ENCODE measurements around the gene SPECC1. TPM values are rescaled to one million over a fixed set of nuclear protein-coding genes. Genes with fewer than 3 reads are reported as not detected.

Gene SPECC1
- total and polyA plus RNA-seq, 5 experiments from 2014 or later, result 1.8 to 4.7 (median 2.5) TPM

GRCh38 chr17:20206591-20206990 lies 197.4 kb downstream of the SPECC1 start:
- no peaks in the 10 kb centered on the region for H3K27me3 Mint-ChIP-seq
- no peak for DNase-seq
- no peaks in the 10 kb centered on the region for H3K36me3 Mint-ChIP-seq
- H3K27ac Mint-ChIP-seq, result peak overlapping the region in 5 of 10 donors; percentile 20 to 72 (median 35)
- POLR2A ChIA-PET, result no interaction called here
- no peak for ATAC-seq
- no peak overlapping the region for H3K4me3 Mint-ChIP-seq
- peaks cover 13 to 32% (median 27%) of the 10 kb centered on the region in 4 donors for H3K4me1 Mint-ChIP-seq
- H3K9me3 Mint-ChIP-seq, result no peaks in the 10 kb centered on the region

- DNase-seq (no peak), ATAC-seq (no peak)
- no peak overlapping the region for H3K4me3 Mint-ChIP-seq
- peaks cover 2 to 5% (median 3%) of the 10 kb centered on the region in 3 donors for H3K36me3 Mint-ChIP-seq
- no peaks in the 10 kb centered on the region for H3K27me3 Mint-ChIP-seq
- peaks cover 13 to 32% (median 27%) of the 10 kb centered on the region in 4 donors for H3K4me1 Mint-ChIP-seq
- peaks cover 0 to 4% (median 0%) of the 10 kb centered on the region in 9 donors for H3K9me3 Mint-ChIP-seq
- peak overlapping the region in 5 of 10 donors; percentile 20 to 72 (median 35) for H3K27ac Mint-ChIP-seq
- POLR2A ChIA-PET, result interaction anchor here (0.5 to 0.6 kb wide), 2 partner anchors 846 to 1069 kb away, joined by 3 read pairs; no protein-coding TSS in a partner anchor
Measured at GRCh38 chr17:20207262-20207985, 198.3 kb downstream of the SPECC1 start.

- DNase-seq (no peak), ATAC-seq (no peak)
- Mint-ChIP-seq H3K36me3 (peaks cover 2 to 5% (median 3%) of the 10 kb centered on the region in 3 donors), H3K4me1 (peaks cover 13 to 32% (median 25%) of the 10 kb centered on the region in 4 donors), H3K27me3 (no peaks in the 10 kb centered on the region), H3K4me3 (no peak overlapping the region), H3K27ac (no peak overlapping the region), H3K9me3 (peaks cover 0 to 5% (median 0%) of the 10 kb centered on the region in 9 donors)
- POLR2A ChIA-PET, result interaction anchor here (0.6 kb wide), 1 partner anchor 199 kb away, joined by 3 read pairs; no protein-coding TSS in a partner anchor
Measured at GRCh38 chr17:20208717-20209116, 199.6 kb downstream of the SPECC1 start.

- POLR2A ChIA-PET, result no interaction called here
- H3K4me3 Mint-ChIP-seq, result no peak overlapping the region
- peaks cover 0 to 5% (median 0%) of the 10 kb centered on the region in 9 donors for H3K9me3 Mint-ChIP-seq
- H3K4me1 Mint-ChIP-seq, result peaks cover 7 to 19% (median 17%) of the 10 kb centered on the region in 4 donors
- no peaks in the 10 kb centered on the region for H3K27me3 Mint-ChIP-seq
- H3K36me3 Mint-ChIP-seq, result peaks cover 2 to 5% (median 3%) of the 10 kb centered on the region in 3 donors
- DNase-seq, result no peak
- ATAC-seq, result no peak
- H3K27ac Mint-ChIP-seq, result no peak overlapping the region
Measured at GRCh38 chr17:20210180-20210579, 201.0 kb downstream of the SPECC1 start.

- Mint-ChIP-seq H3K4me3 (no peak overlapping the region), H3K36me3 (peaks cover 2 to 5% (median 3%) of the 10 kb centered on the region in 3 donors), H3K9me3 (peaks cover 0 to 5% (median 0%) of the 10 kb centered on the region in 9 donors), H3K27me3 (no peaks in the 10 kb centered on the region), H3K4me1 (peaks cover 3 to 15% (median 14%) of the 10 kb centered on the region in 4 donors), H3K27ac (no peak overlapping the region)
- POLR2A ChIA-PET, result no interaction called here
- DNase-seq (no peak), ATAC-seq (no peak)
Measured at GRCh38 chr17:20210614-20211013, 201.5 kb downstream of the SPECC1 start.

- Mint-ChIP-seq H3K27me3 (no peaks in the 10 kb centered on the region), H3K9me3 (peaks cover 0 to 5% (median 0%) of the 10 kb centered on the region in 9 donors), H3K4me3 (no peak overlapping the region), H3K27ac (no peak overlapping the region), H3K36me3 (peaks cover 2 to 5% (median 3%) of the 10 kb centered on the region in 3 donors), H3K4me1 (peaks cover 0 to 9% (median 7%) of the 10 kb centered on the region in 4 donors)
- ATAC-seq, result no peak
- POLR2A ChIA-PET, result no interaction called here
- no peak for DNase-seq
Measured at GRCh38 chr17:20211246-20211645, 202.1 kb downstream of the SPECC1 start.

GRCh38 chr17:20213449-20213848 lies 204.3 kb downstream of the SPECC1 start:
- ATAC-seq (no peak), DNase-seq (no peak)
- Mint-ChIP-seq H3K9me3 (peaks cover 0 to 5% (median 0%) of the 10 kb centered on the region in 9 donors), H3K27me3 (no peaks in the 10 kb centered on the region), H3K36me3 (peaks cover 2 to 5% (median 3%) of the 10 kb centered on the region in 3 donors), H3K4me1 (no peaks in the 10 kb centered on the region), H3K4me3 (no peak overlapping the region), H3K27ac (peak overlapping the region in 1 of 10 donors; percentile 51)
- POLR2A ChIA-PET, result no interaction called here

GRCh38 chr17:20214794-20215193 lies 205.6 kb downstream of the SPECC1 start:
- Mint-ChIP-seq H3K36me3 (peaks cover 2 to 5% (median 3%) of the 10 kb centered on the region in 3 donors), H3K4me3 (no peak overlapping the region), H3K27me3 (no peaks in the 10 kb centered on the region), H3K9me3 (peaks cover 0 to 5% (median 0%) of the 10 kb centered on the region in 9 donors), H3K27ac (no peak overlapping the region), H3K4me1 (no peaks in the 10 kb centered on the region)
- POLR2A ChIA-PET, result no interaction called here
- DNase-seq, result no peak
- no peak for ATAC-seq

- no peak for DNase-seq
- POLR2A ChIA-PET, result interaction anchor here (0.5 kb wide), 1 partner anchor 66 kb away, joined by 3 read pairs; no protein-coding TSS in a partner anchor
- no peak for ATAC-seq
- Mint-ChIP-seq H3K27me3 (no peaks in the 10 kb centered on the region), H3K36me3 (peaks cover 2 to 5% (median 3%) of the 10 kb centered on the region in 3 donors), H3K27ac (no peak overlapping the region), H3K4me3 (no peak overlapping the region), H3K9me3 (peaks cover 0 to 5% (median 0%) of the 10 kb centered on the region in 9 donors), H3K4me1 (no peaks in the 10 kb centered on the region)
Measured at GRCh38 chr17:20216154-20216815, 207.1 kb downstream of the SPECC1 start.

GRCh38 chr17:20216853-20217252 lies 207.7 kb downstream of the SPECC1 start:
- DNase-seq (no peak), ATAC-seq (no peak)
- no peak overlapping the region for H3K4me3 Mint-ChIP-seq
- POLR2A ChIA-PET, result no interaction called here
- peaks cover 2 to 5% (median 3%) of the 10 kb centered on the region in 3 donors for H3K36me3 Mint-ChIP-seq
- no peaks in the 10 kb centered on the region for H3K4me1 Mint-ChIP-seq
- no peaks in the 10 kb centered on the region for H3K27me3 Mint-ChIP-seq
- no peak overlapping the region for H3K27ac Mint-ChIP-seq
- peaks cover 0 to 5% (median 0%) of the 10 kb centered on the region in 9 donors for H3K9me3 Mint-ChIP-seq

- POLR2A ChIA-PET, result no interaction called here
- Mint-ChIP-seq H3K36me3 (no peaks in the 10 kb centered on the region), H3K9me3 (no peaks in the 10 kb centered on the region), H3K4me1 (no peaks in the 10 kb centered on the region), H3K27me3 (no peaks in the 10 kb centered on the region), H3K4me3 (no peak overlapping the region), H3K27ac (no peak overlapping the region)
- DNase-seq (no peak), ATAC-seq (no peak)
Measured at GRCh38 chr17:20217677-20218076, 208.5 kb downstream of the SPECC1 start.

GRCh38 chr17:20218272-20218671 lies 209.1 kb downstream of the SPECC1 start:
- Mint-ChIP-seq H3K27ac (no peak overlapping the region), H3K4me3 (no peak overlapping the region), H3K9me3 (no peaks in the 10 kb centered on the region), H3K4me1 (no peaks in the 10 kb centered on the region), H3K36me3 (no peaks in the 10 kb centered on the region), H3K27me3 (no peaks in the 10 kb centered on the region)
- POLR2A ChIA-PET, result no interaction called here
- ATAC-seq, result no peak
- no peak for DNase-seq

GRCh38 chr17:20223808-20224328 lies 214.7 kb downstream of the SPECC1 start:
- Mint-ChIP-seq H3K27ac (no peak overlapping the region), H3K27me3 (peaks cover 0 to 6% (median 2%) of the 10 kb centered on the region in 5 donors), H3K9me3 (no peaks in the 10 kb centered on the region), H3K36me3 (no peaks in the 10 kb centered on the region), H3K4me1 (peaks cover 10 to 21% (median 12%) of the 10 kb centered on the region in 4 donors), H3K4me3 (no peak overlapping the region)
- POLR2A ChIA-PET, result no interaction called here
- DNase-seq (no peak), ATAC-seq (no peak)

All from naive thymus-derived CD8-positive, alpha-beta T cell (primary cell).